Stimulated activated memory B cell treated with anti-CD40 and anti-IgM and Interleukin-4, amounts not matched to agents 10 μg/mL and 1 μg/mL and 100 μg/mL, for 72 hours (primary cell): ENCODE data around the gene DDX56.
"Not testable (repeated sequence)": the region's sequence is repeated elsewhere in the genome, so short reads cannot be mapped to it uniquely, and the experiment has no call there.

ENCODE experiments used
- ATAC-seq: fragments of 150-1000 bp; cut with Tn5 transposase; 2 replicates; pipeline ENCODE4 v1.10.0; 2021
- H3K27ac Mint-ChIP-seq: one replicate; pipeline ENCODE4 v1.8.0; 2022; ENCODE audit warnings: mild to moderate bottlenecking, mixed read lengths
- H3K27me3 Mint-ChIP-seq: one replicate; pipeline ENCODE4 v1.8.0; 2022; ENCODE audit warnings: mixed read lengths
- H3K36me3 Mint-ChIP-seq: one replicate; pipeline ENCODE4 v1.8.0; 2022; ENCODE audit warnings: mixed read lengths
- H3K4me1 Mint-ChIP-seq: one replicate; pipeline ENCODE4 v1.8.0; 2022; ENCODE audit warnings: mixed read lengths
- H3K4me3 Mint-ChIP-seq: one replicate; pipeline ENCODE4 v1.8.0; 2022; ENCODE audit warnings: mild to moderate bottlenecking, moderate library complexity, mixed read lengths
- H3K9me3 Mint-ChIP-seq: one replicate; pipeline ENCODE4 v1.8.0; 2022; ENCODE audit warnings: mixed read lengths

The DDX56 gene

GRCh38 chr7:44561962-44562621 is 11.6 kb downstream of the DDX56 start:
- no peak for ATAC-seq
- no peaks in the 10 kb centered on the region for H3K27me3 Mint-ChIP-seq
- no peak overlapping the region for H3K4me3 Mint-ChIP-seq
- H3K27ac Mint-ChIP-seq = no peak overlapping the region
- no peaks in the 10 kb centered on the region for H3K9me3 Mint-ChIP-seq
- H3K36me3 Mint-ChIP-seq = peaks cover 30% of the 10 kb centered on the region
- H3K4me1 Mint-ChIP-seq = peaks cover 9% of the 10 kb centered on the region

GRCh38 chr7:44561481-44561880 is 12.2 kb downstream of the DDX56 start:
- Mint-ChIP-seq H3K4me1 (peaks cover 9% of the 10 kb centered on the region), H3K4me3 (no peak overlapping the region), H3K27ac (no peak overlapping the region), H3K9me3 (no peaks in the 10 kb centered on the region), H3K36me3 (peaks cover 24% of the 10 kb centered on the region), H3K27me3 (no peaks in the 10 kb centered on the region)
- ATAC-seq = no peak

- H3K4me3 Mint-ChIP-seq = no peak overlapping the region
- H3K4me1 Mint-ChIP-seq = peaks cover 6% of the 10 kb centered on the region
- ATAC-seq = no peak
These were observed 14.2 kb downstream of the DDX56 start for GRCh38 chr7:44559485-44559884.

GRCh38 chr7:44557485-44557884 is 16.2 kb downstream of the DDX56 start:
- no peak for ATAC-seq
- Mint-ChIP-seq H3K27me3 (no peaks in the 10 kb centered on the region), H3K4me1 (peaks cover 6% of the 10 kb centered on the region), H3K4me3 (no peak overlapping the region), H3K27ac (no peak overlapping the region), H3K36me3 (no peaks in the 10 kb centered on the region), H3K9me3 (no peaks in the 10 kb centered on the region)

More at GRCh38 chr7:44559485-44559884, 14.2 kb downstream of the DDX56 start:
- Mint-ChIP-seq H3K27me3 (no peaks in the 10 kb centered on the region), H3K36me3 (peaks cover 11% of the 10 kb centered on the region), H3K9me3 (no peaks in the 10 kb centered on the region), H3K27ac (no peak overlapping the region)

- Mint-ChIP-seq H3K4me1 (peaks cover 6% of the 10 kb centered on the region), H3K27me3 (no peaks in the 10 kb centered on the region)
- ATAC-seq = no peak
These were observed 18.4 kb downstream of the DDX56 start for GRCh38 chr7:44555350-44555749.

GRCh38 chr7:44552473-44553005 is 21.2 kb downstream of the DDX56 start:
- not testable (repeated sequence) for H3K36me3 Mint-ChIP-seq, H3K4me3 Mint-ChIP-seq, H3K4me1 Mint-ChIP-seq, H3K9me3 Mint-ChIP-seq, ATAC-seq, H3K27ac Mint-ChIP-seq
- H3K27me3 Mint-ChIP-seq = peaks cover 21% of the 10 kb centered on the region

More at GRCh38 chr7:44555350-44555749, 18.4 kb downstream of the DDX56 start:
- no peaks in the 10 kb centered on the region for H3K9me3 Mint-ChIP-seq
- no peaks in the 10 kb centered on the region for H3K36me3 Mint-ChIP-seq
- H3K4me3 Mint-ChIP-seq = no peak overlapping the region
- no peak overlapping the region for H3K27ac Mint-ChIP-seq

GRCh38 chr7:44549457-44549856 is 24.3 kb downstream of the DDX56 start:
- Mint-ChIP-seq H3K4me1 (no peaks in the 10 kb centered on the region), H3K27me3 (peaks cover 40% of the 10 kb centered on the region), H3K27ac (no peak overlapping the region), H3K4me3 (no peak overlapping the region), H3K36me3 (no peaks in the 10 kb centered on the region), H3K9me3 (no peaks in the 10 kb centered on the region)
- ATAC-seq = no peak

GRCh38 chr7:44548893-44549292 is 24.8 kb downstream of the DDX56 start:
- Mint-ChIP-seq H3K4me3 (no peak overlapping the region), H3K27ac (no peak overlapping the region), H3K27me3 (peaks cover 45% of the 10 kb centered on the region), H3K36me3 (no peaks in the 10 kb centered on the region), H3K4me1 (no peaks in the 10 kb centered on the region), H3K9me3 (no peaks in the 10 kb centered on the region)
- no peak for ATAC-seq

- H3K27ac Mint-ChIP-seq = no peak overlapping the region
- H3K9me3 Mint-ChIP-seq = no peaks in the 10 kb centered on the region
- ATAC-seq = no peak
- H3K36me3 Mint-ChIP-seq = no peaks in the 10 kb centered on the region
- H3K4me3 Mint-ChIP-seq = no peak overlapping the region
- H3K27me3 Mint-ChIP-seq = peaks cover 56% of the 10 kb centered on the region
- H3K4me1 Mint-ChIP-seq = no peaks in the 10 kb centered on the region
These were observed 26.0 kb downstream of the DDX56 start for GRCh38 chr7:44547536-44548231.

- H3K9me3 Mint-ChIP-seq = no peaks in the 10 kb centered on the region
- no peaks in the 10 kb centered on the region for H3K4me1 Mint-ChIP-seq
- no peak overlapping the region for H3K4me3 Mint-ChIP-seq
- no peak overlapping the region for H3K27ac Mint-ChIP-seq
- no peaks in the 10 kb centered on the region for H3K36me3 Mint-ChIP-seq
- peaks cover 38% of the 10 kb centered on the region for H3K27me3 Mint-ChIP-seq
- no peak for ATAC-seq
These were observed 31.7 kb downstream of the DDX56 start for GRCh38 chr7:44541876-44542610.

GRCh38 chr7:44541028-44541869 is 32.5 kb downstream of the DDX56 start, which contains the start of gene NPC1L1:
Gene NPC1L1, minus strand, starts transcription at chr7:44541330. Its CDS starts 71 bp downstream, at chr7:44541259.
- H3K27ac Mint-ChIP-seq = no peak within 1 kb of the TSS

GRCh38 chr7:44540592-44541027 is 33.1 kb downstream of the DDX56 start:
- Mint-ChIP-seq H3K4me1 (no peaks in the 10 kb centered on the region), H3K27ac (no peak overlapping the region)

More at GRCh38 chr7:44541028-44541869, 32.5 kb downstream of the DDX56 start, which contains the start of gene NPC1L1:
- H3K4me3 Mint-ChIP-seq = no peak within 1 kb of the TSS
- H3K4me1 Mint-ChIP-seq = no peaks in the 10 kb centered on the region
- no peaks in the 10 kb centered on the region for H3K9me3 Mint-ChIP-seq
- H3K27me3 Mint-ChIP-seq = peaks cover 31% of the 10 kb centered on the region
- no peak for ATAC-seq
- H3K36me3 Mint-ChIP-seq = no peaks in the 10 kb centered on the region

GRCh38 chr7:44539669-44540506 is 33.8 kb downstream of the DDX56 start:
- no peaks in the 10 kb centered on the region for H3K36me3 Mint-ChIP-seq
- no peak overlapping the region for H3K27ac Mint-ChIP-seq
- peaks cover 30% of the 10 kb centered on the region for H3K27me3 Mint-ChIP-seq
- no peaks in the 10 kb centered on the region for H3K9me3 Mint-ChIP-seq
- no peak overlapping the region for H3K4me3 Mint-ChIP-seq
- H3K4me1 Mint-ChIP-seq = no peaks in the 10 kb centered on the region
- no peak for ATAC-seq

More at GRCh38 chr7:44540592-44541027, 33.1 kb downstream of the DDX56 start:
- ATAC-seq = no peak
- Mint-ChIP-seq H3K4me3 (no peak overlapping the region), H3K36me3 (no peaks in the 10 kb centered on the region), H3K27me3 (peaks cover 31% of the 10 kb centered on the region), H3K9me3 (no peaks in the 10 kb centered on the region)
